H1 (cell line): ENCODE results near the gene ATP6V1A. TPM values are rescaled to one million over a fixed set of nuclear protein-coding genes. Genes with fewer than 3 reads are reported as not detected.

Experiments
- CTCF ChIA-PET: fragments of 300-600 bp; sonication (Branson Sonifier 250); formaldehyde crosslinking; loops from one replicate; lab custom pipeline; 2021; ENCODE audit not compliant: partially characterized antibody; lab: Charles Lee
- POLR2A ChIA-PET: fragments of 300-600 bp; sonication (Branson Sonifier 250); formaldehyde crosslinking; loops from one replicate; lab custom pipeline; 2021; ENCODE audit warnings: inconsistent platforms; ENCODE audit not compliant: partially characterized antibody; lab: Charles Lee
- DNase-seq, 2 experiments: peaks; one replicate each; pipeline versions ENCODE4 v3.0.0 to v3.0.0-alpha.2; 2010 to 2022; ENCODE audit warnings: low spot score in 2 of 2, low read depth in 1 of 2, mixed read lengths in 1 of 2
- FAIRE-seq: peaks from 2 replicates; lab custom pipeline; 2011; peaks lifted over from hg19 to GRCh38; lab: Jason Lieb, UNC
- H2AFZ ChIP-seq: 2 replicates; pipeline ENCODE4 v1.8.1; 2012; ENCODE audit warnings: low read length, inconsistent platforms
- H2AK5ac ChIP-seq: 2 replicates; pipeline ENCODE4 v1.6.1; 2013; ENCODE audit warnings: low read depth, low read length
- H2BK120ac ChIP-seq: replicated peaks from 2 replicates; pipeline ENCODE3; 2013; ENCODE audit warnings: low read depth, low read length, inconsistent platforms
- H2BK12ac ChIP-seq: 2 replicates; pipeline ENCODE4 v1.6.1; 2013; ENCODE audit warnings: low read depth, low read length
- H2BK15ac ChIP-seq: 2 replicates; pipeline ENCODE4 v1.6.1; 2013; ENCODE audit warnings: low read length
- H2BK20ac ChIP-seq: 2 replicates; pipeline ENCODE4 v1.6.1; 2013; ENCODE audit warnings: low read length
- H2BK5ac ChIP-seq: 2 replicates; pipeline ENCODE4 v1.6.1; 2013; ENCODE audit warnings: low read depth, low read length
- H3K14ac ChIP-seq: 2 replicates; pipeline ENCODE4 v1.6.1; 2013; ENCODE audit warnings: inconsistent platforms; ENCODE audit not compliant: insufficient read length
- H3K18ac ChIP-seq: 2 replicates; pipeline ENCODE4 v1.6.1; 2013; ENCODE audit warnings: low read length; ENCODE audit errors: extremely low read depth
- H3K23ac ChIP-seq: 2 replicates; pipeline ENCODE4 v1.6.1; 2013; ENCODE audit warnings: inconsistent platforms; ENCODE audit not compliant: insufficient read length
- H3K23me2 ChIP-seq: 2 replicates; pipeline ENCODE4 v1.6.1; 2013; ENCODE audit warnings: low read depth, low read length
- H3K27ac ChIP-seq: 2 replicates; pipeline ENCODE4 v1.6.1; 2011; ENCODE audit warnings: low read depth, low read length, inconsistent platforms
- H3K27me3 ChIP-seq, 4 experiments: replicated peaks in 1 of 4; 1 replicate in 1 of 4; 2 replicates in 3 of 4; pipeline versions ENCODE4 v1.6.1 to v1.8.1; 2011 to 2013; ENCODE audit warnings: low read length in 3 of 4, mild to moderate bottlenecking in 3 of 4, inconsistent platforms in 2 of 4, mixed read lengths in 2 of 4, moderate library complexity in 1 of 4; ENCODE audit not compliant: control insufficient read depth in 3 of 4, insufficient read depth in 3 of 4; ENCODE audit errors: extremely low read depth in 1 of 4
- H3K36me3 ChIP-seq, 4 experiments: 2 replicates each; pipeline versions ENCODE4 v1.6.1 to v1.8.1; 2011 to 2013; ENCODE audit warnings: mild to moderate bottlenecking in 4 of 4, low read length in 3 of 4, moderate library complexity in 2 of 4, control low read depth in 1 of 4, inconsistent platforms in 1 of 4; ENCODE audit not compliant: insufficient read depth in 4 of 4, control insufficient read depth in 2 of 4
- H3K4ac ChIP-seq: replicated peaks from 2 replicates; pipeline ENCODE3; 2013; ENCODE audit warnings: low read length, low read depth, mixed read lengths, inconsistent platforms; ENCODE audit not compliant: insufficient read length
- H3K4me1 ChIP-seq, 4 experiments: replicated peaks in 1 of 4; 1 replicate in 1 of 4; 2 replicates in 3 of 4; pipeline versions ENCODE4 v1.6.1 to v1.8.1; 2011 to 2013; ENCODE audit warnings: low read length in 3 of 4, inconsistent platforms in 2 of 4, mixed read lengths in 1 of 4; ENCODE audit not compliant: insufficient read depth in 4 of 4, control insufficient read depth in 3 of 4
- H3K4me2 ChIP-seq, 2 experiments: 2 replicates each; pipeline versions ENCODE4 v1.6.1 to v1.8.1; 2011 to 2013; ENCODE audit warnings: low read depth in 2 of 2, low read length in 2 of 2, control low read depth in 1 of 2, inconsistent platforms in 1 of 2, mild to moderate bottlenecking in 1 of 2; ENCODE audit not compliant: insufficient read depth in 1 of 2
- H3K4me3 ChIP-seq, 4 experiments: fragments of 200-600, 300-600 bp in 1 of 4; sonication (generic), shearing (Covaris generic), sonication (Bioruptor Twin) in 1 of 4; 2 replicates each; pipeline versions ENCODE4 v1.5.1 to v1.8.1; 2011 to 2016; ENCODE audit warnings: low read length in 4 of 4, low read depth in 3 of 4, control low read depth in 2 of 4, inconsistent platforms in 2 of 4, mild to moderate bottlenecking in 2 of 4, mixed read lengths in 1 of 4, moderate library complexity in 1 of 4; ENCODE audit not compliant: insufficient read depth in 2 of 4; ENCODE audit errors: extremely low read depth in 1 of 4
- H3K56ac ChIP-seq: replicated peaks from 2 replicates; pipeline ENCODE3; 2013; ENCODE audit warnings: low read depth, mild to moderate bottlenecking, mixed read lengths, low read length, inconsistent platforms; ENCODE audit not compliant: insufficient read length
- H3K79me1 ChIP-seq: 2 replicates; pipeline ENCODE4 v1.6.1; 2013; ENCODE audit warnings: low read depth, low read length, control low read depth
- H3K79me2 ChIP-seq, 2 experiments: 2 replicates each; pipeline versions ENCODE4 v1.6.1 to v1.8.1; 2012 to 2013; ENCODE audit warnings: low read length in 2 of 2, mild to moderate bottlenecking in 2 of 2, inconsistent platforms in 1 of 2; ENCODE audit not compliant: insufficient read depth in 2 of 2, control insufficient read depth in 1 of 2
- H3K9ac ChIP-seq, 4 experiments: replicated peaks in 1 of 4; 1 replicate in 1 of 4; 2 replicates in 3 of 4; pipeline versions ENCODE4 v1.6.1 to v1.8.1; 2011 to 2013; ENCODE audit warnings: low read depth in 3 of 4, low read length in 3 of 4, control low read depth in 2 of 4, mild to moderate bottlenecking in 2 of 4, moderate library complexity in 2 of 4, inconsistent platforms in 1 of 4; ENCODE audit errors: extremely low read depth in 1 of 4
- H3K9me3 ChIP-seq, 2 experiments: 2 replicates each; pipeline versions ENCODE4 v1.6.1 to v1.8.1; 2012 to 2013; ENCODE audit warnings: mild to moderate bottlenecking in 2 of 2, moderate library complexity in 2 of 2, control low read depth in 1 of 2, inconsistent platforms in 1 of 2, low read depth in 1 of 2, low read length in 1 of 2, mixed read lengths in 1 of 2; ENCODE audit not compliant: insufficient read depth in 2 of 2
- H4K20me1 ChIP-seq, 2 experiments: replicated peaks in 1 of 2; 2 replicates each; pipeline versions ENCODE3 to v1.8.1; 2011 to 2013; ENCODE audit warnings: inconsistent platforms in 2 of 2, low read length in 2 of 2, mild to moderate bottlenecking in 1 of 2; ENCODE audit not compliant: insufficient read depth in 2 of 2, control insufficient read depth in 1 of 2
- H4K5ac ChIP-seq: 2 replicates; pipeline ENCODE4 v1.6.1; 2013; ENCODE audit warnings: low read length, low read depth, mixed read lengths, inconsistent platforms; ENCODE audit not compliant: insufficient read length
- H4K8ac ChIP-seq: 2 replicates; pipeline ENCODE4 v1.8.0; 2013; ENCODE audit warnings: mild to moderate bottlenecking, moderate library complexity, low read length, inconsistent platforms; ENCODE audit not compliant: insufficient read depth; ENCODE audit errors: extremely low read depth
- H4K91ac ChIP-seq: replicated peaks from 2 replicates; pipeline ENCODE3; 2013; ENCODE audit warnings: low read length, mixed read lengths, inconsistent platforms; ENCODE audit not compliant: insufficient read length
- BRCA1 ChIP-seq: IDR thresholded peaks from 2 replicates; pipeline ENCODE4 v1.6.1; 2012; ENCODE audit warnings: low read depth, low read length, improper control_type of control experiment
- EZH2 ChIP-seq: fragments of 200-600 bp; sonication (generic); IDR thresholded peaks from 2 replicates; pipeline ENCODE4 v1.7.1; 2012; ENCODE audit warnings: low read depth, mild to moderate bottlenecking, moderate library complexity, low read length, inconsistent platforms; ENCODE audit not compliant: severe bottlenecking
- FOSL1 ChIP-seq: IDR thresholded peaks from 2 replicates; pipeline ENCODE4 v1.6.1; 2011; ENCODE audit warnings: mild to moderate bottlenecking, low read depth, low read length, moderate library complexity; ENCODE audit not compliant: insufficient read depth
- GABPA ChIP-seq: IDR thresholded peaks from 2 replicates; pipeline ENCODE4 v1.6.1; 2011; ENCODE audit warnings: mild to moderate bottlenecking, low read length, moderate library complexity, borderline replicate concordance; ENCODE audit not compliant: insufficient read depth
- JUND ChIP-seq: IDR thresholded peaks from 2 replicates; pipeline ENCODE4 v1.6.1; 2011; ENCODE audit warnings: mild to moderate bottlenecking, improper control_type of control experiment, low read length
- KDM5A ChIP-seq: fragments of 200-600 bp; IDR thresholded peaks from 2 replicates; pipeline ENCODE4 v1.7.1; 2012; ENCODE audit warnings: mild to moderate bottlenecking, low read length, inconsistent platforms, mixed read lengths
- SIN3A ChIP-seq, 2 experiments: IDR thresholded peaks in 1 of 2; conservative IDR thresholded peaks in 1 of 2; 2 replicates each; pipeline ENCODE4 v1.6.1; 2011 to 2012; ENCODE audit warnings: low read length in 2 of 2, improper control_type of control experiment in 1 of 2, low read depth in 1 of 2, mild to moderate bottlenecking in 1 of 2
- TAF7 ChIP-seq: optimal IDR thresholded peaks from 2 replicates; pipeline ENCODE3; 2011; ENCODE audit warnings: low read depth, mild to moderate bottlenecking, inconsistent platforms, low read length, moderate library complexity, borderline replicate concordance
- ZNF274 ChIP-seq: IDR thresholded peaks from 2 replicates; pipeline ENCODE4 v1.7.0; 2012; ENCODE audit warnings: low read length, borderline replicate concordance; ENCODE audit errors: extremely low read depth
- WGBS, 2 experiments: shearing (Covaris generic) in 1 of 2; methylation state at CpG; one replicate each; pipeline versions ENCODE4 v1.1.6 to v1.1.7; 2013 to 2015; ENCODE audit warnings: low lambda C conversion rate in 2 of 2, mixed read lengths in 2 of 2, inconsistent platforms in 1 of 2, low coverage in 1 of 2, missing lambda C conversion rate in 1 of 2; ENCODE audit not compliant: insufficient replicate concordance in 2 of 2, insufficient coverage in 1 of 2, insufficient read length in 1 of 2; ENCODE audit errors: extremely low coverage in 1 of 2, missing lambda C conversion rate in 1 of 2; 5-methylcytosine and 5-hydroxymethylcytosine counted together
- polyA plus RNA-seq, 7 experiments: library from polyadenylated mRNA; depleted of rRNA in 3 of 7; stranded (reverse) in 5 of 7; unstranded in 2 of 7; fragments of >200 nt in 5 of 7; fragments of 200-250 nt in 2 of 7; gene quantifications; 1 replicate in 5 of 7; 2 replicates in 1 of 7; 4 replicates in 1 of 7; pipeline versions ENCODE4 v1.2.1 to v1.2.3, GENCODE V29; 2011 to 2013; ENCODE audit warnings: missing spikeins in 2 of 7, mixed read lengths in 2 of 7
- total RNA-seq: library from RNA; stranded (reverse); fragmentation: NEBNext Ultra II Directional; extraction: Animal tissue kit (Norgen Biotek cat#: 25700); gene quantifications from 2 replicates; pipeline ENCODE4 v1.2.1, GENCODE V29; 2021
- TF ChIP-seq, protein P1 (sequence below): IDR thresholded peaks from 2 replicates; pipeline ENCODE4 v1.6.1; 2011; ENCODE audit warnings: low read length, improper control_type of control experiment

ATP6V1A gene
- total and polyA plus RNA-seq, 2 of the 8 experiments (the other 6 are each of a cell fraction or from before 2014, with no cell fraction given) = 15.4 to 90.9 TPM

DNA sequence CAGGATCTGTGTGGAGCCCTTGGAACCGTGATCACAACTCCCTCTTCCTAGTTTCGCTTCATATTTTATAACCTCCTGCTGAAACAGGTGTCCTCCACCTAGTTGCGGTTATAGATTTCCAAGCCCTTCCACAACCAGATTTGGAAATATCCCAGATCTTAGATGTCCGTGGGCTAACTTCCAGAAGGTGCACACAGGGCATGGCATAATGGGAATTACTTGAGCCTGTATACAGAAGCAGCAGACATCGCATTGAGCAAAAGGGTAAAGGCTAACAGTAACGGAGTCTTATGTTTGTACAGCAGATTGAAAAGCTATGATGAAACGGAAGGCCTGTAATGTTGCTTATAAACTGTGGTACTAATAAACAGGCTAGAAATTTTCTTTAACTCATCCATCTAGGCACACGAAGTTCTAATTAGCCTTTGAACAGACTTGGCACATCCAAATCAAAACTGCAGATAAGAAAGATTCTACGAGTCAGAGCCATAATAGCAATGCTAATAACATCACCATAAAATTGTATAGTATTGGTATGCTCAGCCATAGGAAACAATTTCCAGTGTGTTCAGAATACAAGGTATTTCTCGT lies 49.2 kb upstream of the ATP6V1A start:
- no peaks in the 10 kb centered on the region for H3K27me3 ChIP-seq
- H3K4me1 ChIP-seq = peaks cover 0 to 11% (median 0%) of the 10 kb centered on the region in 4 experiments; a peak in 4 of 7 replicates
- H3K18ac ChIP-seq = no peak overlapping the region; the same call in 1 of the 2 replicates
- 0 out of 2 replicates have a peak overlapping the region, but pooled peaks have one; percentile 4 for H3K27ac ChIP-seq
- H4K91ac ChIP-seq = no peak overlapping the region
- CTCF ChIA-PET = interaction anchor here (1.1 to 1.4 kb wide), 2 partner anchors 32 to 183 kb away, joined by 3 to 5 read pairs; no protein-coding TSS in a partner anchor
- H4K5ac ChIP-seq = no peak overlapping the region
- no peak overlapping the region for H3K4ac ChIP-seq
- H3K14ac ChIP-seq = no peak overlapping the region
- H3K36me3 ChIP-seq = no peaks in the 10 kb centered on the region
- H2BK12ac ChIP-seq = no peak overlapping the region; the same call in 1 of the 2 replicates
- POLR2A ChIA-PET = interaction anchor here (1.6 to 1.9 kb wide), 2 partner anchors 12 to 17 kb away, joined by 5 to 6 read pairs; no protein-coding TSS in a partner anchor
- H3K23ac ChIP-seq = no peak overlapping the region
- no peak overlapping the region; the same call in 1 of the 2 replicates for H2AFZ ChIP-seq
- no peak overlapping the region for H2AK5ac ChIP-seq
- no peaks in the 10 kb centered on the region; the same call in 1 of the 2 replicates for H3K79me1 ChIP-seq
- H2BK15ac ChIP-seq = no peak overlapping the region
- no peak for FAIRE-seq
- peak overlapping the region; percentile 87 to 96 (median 91) for H3K4me3 ChIP-seq
- DNase-seq = no peak
- H3K23me2 ChIP-seq = peaks cover 12% of the 10 kb centered on the region
- no peak overlapping the region for H4K8ac ChIP-seq
- H2BK120ac ChIP-seq = no peak overlapping the region
- H2BK20ac ChIP-seq = no peak overlapping the region
- no peaks in the 10 kb centered on the region for H3K9me3 ChIP-seq
- H4K20me1 ChIP-seq = no peaks in the 10 kb centered on the region
- H3K4me2 ChIP-seq = peak overlapping the region; percentile 86 to 94
- H2BK5ac ChIP-seq = 0 out of 2 replicates have a peak overlapping the region, but pooled peaks have one; percentile 54
- H3K56ac ChIP-seq = no peak overlapping the region
- peak overlapping the region; percentile 31 to 90 (median 71) for H3K9ac ChIP-seq
- H3K79me2 ChIP-seq = peaks cover 0 to 35% of the 10 kb centered on the region in 2 experiments; a peak in 2 of 4 replicates
- 56% methylated on average over 10 of the region's 10 CpGs; no CpG with 5 or more reads in 1 of the 2 experiments for WGBS, 2 experiments
- TF ChIP-seq BRCA1 = no peak
- TF ChIP-seq FOSL1 = no peak
- no peak for TF ChIP-seq TAF7
- no peak for TF ChIP-seq KDM5A
- TF ChIP-seq GABPA = no peak
- TF ChIP-seq, protein P1, sequence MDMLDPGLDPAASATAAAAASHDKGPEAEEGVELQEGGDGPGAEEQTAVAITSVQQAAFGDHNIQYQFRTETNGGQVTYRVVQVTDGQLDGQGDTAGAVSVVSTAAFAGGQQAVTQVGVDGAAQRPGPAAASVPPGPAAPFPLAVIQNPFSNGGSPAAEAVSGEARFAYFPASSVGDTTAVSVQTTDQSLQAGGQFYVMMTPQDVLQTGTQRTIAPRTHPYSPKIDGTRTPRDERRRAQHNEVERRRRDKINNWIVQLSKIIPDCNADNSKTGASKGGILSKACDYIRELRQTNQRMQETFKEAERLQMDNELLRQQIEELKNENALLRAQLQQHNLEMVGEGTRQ = no peak
- no peak for TF ChIP-seq SIN3A (conservative IDR thresholded peaks at IDR 0.05 in 1 of 2, IDR thresholded peaks at IDR 0.05 in 1 of 2; ENCODE audit: low read depth in 1 of 2, low read length in 2 of 2)
- no peak for TF ChIP-seq EZH2
- TF ChIP-seq ZNF274 = no peak
- no peak for TF ChIP-seq JUND
